B cell (primary cell): Measurements from ENCODE around the gene GFPT1. TPM values are rescaled to one million over a fixed set of nuclear protein-coding genes. Genes with fewer than 3 reads are reported as not detected.

Experiments used
- ATAC-seq: fragments of 200-7000 bp; cut with Tn5 transposase; one replicate; pipeline ENCODE4 v1.10.0; 2021; ENCODE audit warnings: low read depth, mild to moderate bottlenecking, moderate number of reproducible peaks, moderate library complexity
- CTCF ChIA-PET: fragments of 350-600 bp; sonication (Branson Sonifier 250); formaldehyde crosslinking; loops from one replicate; lab custom pipeline; 2021; ENCODE audit warnings: antibody characterized with exemption, inconsistent platforms; lab: Charles Lee
- POLR2A ChIA-PET: fragments of 350-600 bp; sonication (Branson Sonifier 250); formaldehyde crosslinking; loops from one replicate; lab custom pipeline; 2021; ENCODE audit warnings: antibody characterized with exemption; lab: Charles Lee
- DNase-seq: peaks from one replicate; pipeline ENCODE4 v3.0.0; 2013
- H2AFZ ChIP-seq: 2 replicates; pipeline ENCODE4 v1.6.1; 2012; ENCODE audit warnings: mild to moderate bottlenecking, low read depth, low read length; ENCODE audit not compliant: insufficient read depth, poor library complexity, severe bottlenecking
- H3K27ac ChIP-seq, 2 donors: 1 replicate in 1 of 2; 2 replicates in 1 of 2; pipeline ENCODE4 v1.5.1; 2012 to 2013; ENCODE audit warnings: low read length in 2 of 2, mild to moderate bottlenecking in 2 of 2, moderate library complexity in 1 of 2
- H3K27me3 ChIP-seq, 4 experiments: fragments of 200-600 bp in 1 of 4; sonication (generic) in 1 of 4; replicated peaks in 1 of 4; 1 replicate in 2 of 4; 2 replicates in 2 of 4; pipeline versions ENCODE4 v1.6.1 to v1.7.0; 2013 to 2016; ENCODE audit warnings: low read length in 3 of 4, mild to moderate bottlenecking in 2 of 4, mixed read lengths in 1 of 4, moderate library complexity in 1 of 4; ENCODE audit not compliant: insufficient read depth in 4 of 4, control insufficient read depth in 3 of 4; ENCODE audit errors: control extremely low read depth in 1 of 4
- H3K36me3 ChIP-seq, 2 experiments: replicated peaks in 1 of 2; 1 replicate in 1 of 2; 2 replicates in 1 of 2; pipeline versions ENCODE4 v1.6.1 to v1.7.1; 2013; ENCODE audit warnings: low read length in 1 of 2; ENCODE audit not compliant: insufficient read depth in 2 of 2, control insufficient read depth in 1 of 2; ENCODE audit errors: control extremely low read depth in 1 of 2, extremely low read depth in 1 of 2
- H3K4me1 ChIP-seq, 2 donors: fragments of 200-600 bp in 1 of 2; sonication (generic) in 1 of 2; 1 replicate in 1 of 2; 2 replicates in 1 of 2; pipeline versions ENCODE4 v1.5.1 to v1.6.1; 2013 to 2017; ENCODE audit warnings: low read length in 2 of 2; ENCODE audit not compliant: control insufficient read depth in 2 of 2, insufficient read depth in 2 of 2
- H3K4me2 ChIP-seq: replicated peaks from 2 replicates; pipeline ENCODE3; 2012; ENCODE audit warnings: mild to moderate bottlenecking, low read depth, low read length; ENCODE audit not compliant: poor library complexity, severe bottlenecking
- H3K4me3 ChIP-seq, 5 experiments: fragments of 200-600 bp in 1 of 5; sonication (generic) in 1 of 5; 1 replicate in 3 of 5; 2 replicates in 2 of 5; pipeline versions ENCODE4 v1.5.1 to v1.7.0; 2011 to 2016; ENCODE audit warnings: low read length in 4 of 5, mild to moderate bottlenecking in 4 of 5, low read depth in 2 of 5, control low read depth in 1 of 5, moderate library complexity in 1 of 5; ENCODE audit not compliant: insufficient read depth in 1 of 5; ENCODE audit errors: control extremely low read depth in 1 of 5, extremely low read depth in 1 of 5
- H3K79me2 ChIP-seq: fragments of 200-600 bp; sonication (generic); one replicate; pipeline ENCODE4 v1.6.0; 2016; ENCODE audit warnings: low read length; ENCODE audit not compliant: control insufficient read depth, insufficient read depth
- H3K9ac ChIP-seq: fragments of 200-600 bp; sonication (generic); 2 replicates; pipeline ENCODE4 v1.6.1; 2017; ENCODE audit warnings: mild to moderate bottlenecking, low read length, moderate library complexity
- H3K9me3 ChIP-seq, 3 donors: one replicate each; pipeline versions ENCODE4 v1.6.1 to v1.7.1; 2013; ENCODE audit warnings: low read length in 2 of 3; ENCODE audit not compliant: control insufficient read depth in 2 of 3, insufficient read depth in 1 of 3; ENCODE audit errors: control extremely low read depth in 1 of 3
- H4K20me1 ChIP-seq: 2 replicates; pipeline ENCODE4 v1.6.0; 2012; ENCODE audit warnings: mild to moderate bottlenecking, low read length; ENCODE audit not compliant: insufficient read depth, control insufficient read depth, poor library complexity, severe bottlenecking
- H3K27ac Mint-ChIP-seq: one replicate; pipeline ENCODE4 v1.8.0; 2021; ENCODE audit warnings: mixed read lengths
- H3K27me3 Mint-ChIP-seq: one replicate; pipeline ENCODE4 v1.8.0; 2021; ENCODE audit warnings: mixed read lengths
- H3K4me1 Mint-ChIP-seq: one replicate; pipeline ENCODE4 v1.8.0; 2021; ENCODE audit warnings: mixed read lengths
- H3K4me3 Mint-ChIP-seq: one replicate; pipeline ENCODE4 v1.8.0; 2021; ENCODE audit warnings: mixed read lengths
- H3K9me3 Mint-ChIP-seq: one replicate; pipeline ENCODE4 v1.8.0; 2022; ENCODE audit warnings: mixed read lengths; ENCODE audit not compliant: insufficient read depth
- EZH2 ChIP-seq: IDR thresholded peaks from 2 replicates; pipeline ENCODE4 v1.6.1; 2012; ENCODE audit warnings: borderline replicate concordance, low read depth, mild to moderate bottlenecking, moderate library complexity, low read length; ENCODE audit not compliant: insufficient read depth, poor library complexity, severe bottlenecking
- WGBS: methylation state at CpG from one replicate; pipeline ENCODE4 v1.1.5; 2013; ENCODE audit warnings: missing lambda C conversion rate; ENCODE audit not compliant: insufficient coverage; 5-methylcytosine and 5-hydroxymethylcytosine counted together
- intact Hi-C: fragments of 100-400 bp; cut with micrococcal nuclease; formaldehyde crosslinking; loops from one replicate; pipeline ENCODE4 v1.10.0; 2022
- polyA plus RNA-seq: library from polyadenylated mRNA; depleted of rRNA; stranded (reverse); fragments of >200 nt; gene quantifications from 2 replicates; pipeline ENCODE4 v1.2.3, GENCODE V29; 2012
- total RNA-seq, 2 donors: library from RNA; stranded (reverse); fragments of 120-200 nt in 1 of 2; gene quantifications; 1 replicate in 1 of 2; 2 replicates in 1 of 2; pipeline versions ENCODE4 v1.2.3 to v1.2.4, GENCODE V29; 2013 to 2022
- TF ChIP-seq, protein P1 (sequence below): fragments of 200-600 bp; IDR thresholded peaks from one replicate; pipeline ENCODE4 v1.8.0; 2022; ENCODE audit warnings: antibody characterized with exemption, mild to moderate bottlenecking

The GFPT1 gene
- total and polyA plus RNA-seq, 2 donors (not counting 1 experiment from before 2014, with no cell fraction given) = 2.8 to 18.1 TPM

DNA sequence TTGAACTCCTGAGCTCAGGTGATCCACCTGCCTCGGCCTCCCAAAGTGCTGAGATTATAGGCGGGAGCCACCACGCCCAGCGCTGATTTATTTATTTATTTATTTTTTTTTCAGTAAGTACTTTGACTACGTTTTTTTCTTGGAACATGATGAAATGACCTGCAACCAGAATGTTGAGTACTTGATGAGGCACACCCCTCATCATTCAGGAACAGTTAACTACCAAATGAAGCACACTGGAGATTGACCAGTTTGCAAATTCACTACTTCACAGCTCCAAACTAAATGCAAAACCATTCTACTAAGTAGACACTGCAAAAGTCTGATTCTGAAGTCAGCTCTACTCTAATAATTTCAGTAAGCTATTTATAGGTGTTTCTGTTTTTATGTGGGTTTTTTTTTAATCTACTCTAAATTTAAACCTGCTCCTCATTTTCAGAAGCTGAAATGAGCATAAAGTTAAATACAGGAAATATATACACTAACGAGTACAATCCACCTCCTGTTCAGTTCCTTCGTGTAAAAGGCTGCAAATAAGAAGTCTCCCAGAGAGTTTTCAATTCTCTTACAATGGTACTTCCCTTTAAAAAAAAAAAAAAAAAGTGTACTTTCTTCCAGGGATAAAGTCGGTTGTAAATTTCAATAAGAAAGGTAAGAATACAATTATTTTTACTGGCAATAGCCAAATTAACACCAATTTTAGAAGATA lies 1.4 kb downstream of the GFPT1 start:
- ChIA-PET POLR2A (interaction anchor here (1.1 kb wide), 1 partner anchor 51 kb away, joined by 3 read pairs; the partner anchor contains the start of gene NFU1), CTCF (interaction anchor here (0.7 to 1.0 kb wide), 2 partner anchors 15 to 221 kb away, joined by 3 read pairs; no protein-coding TSS in a partner anchor)
- Histone ChIP-seq H4K20me1 (no peaks in the 10 kb centered on the region), H3K4me1 (peaks cover 15 to 16% of the 10 kb centered on the region in 2 donors), H3K79me2 (peaks cover 57% of the 10 kb centered on the region), H3K9ac (no peak overlapping the region), H3K36me3 (no peaks in the 10 kb centered on the region), H2AFZ (peak overlapping the region; percentile 96), H3K27me3 (no peaks in the 10 kb centered on the region), H3K4me3 (peak overlapping the region in 1 of 5 experiments; percentile 90), H3K27ac (no peak overlapping the region), H3K9me3 (no peaks in the 10 kb centered on the region), H3K4me2 (peak overlapping the region; percentile 89)
- no peak for TF ChIP-seq EZH2
- TF ChIP-seq, protein P1, sequence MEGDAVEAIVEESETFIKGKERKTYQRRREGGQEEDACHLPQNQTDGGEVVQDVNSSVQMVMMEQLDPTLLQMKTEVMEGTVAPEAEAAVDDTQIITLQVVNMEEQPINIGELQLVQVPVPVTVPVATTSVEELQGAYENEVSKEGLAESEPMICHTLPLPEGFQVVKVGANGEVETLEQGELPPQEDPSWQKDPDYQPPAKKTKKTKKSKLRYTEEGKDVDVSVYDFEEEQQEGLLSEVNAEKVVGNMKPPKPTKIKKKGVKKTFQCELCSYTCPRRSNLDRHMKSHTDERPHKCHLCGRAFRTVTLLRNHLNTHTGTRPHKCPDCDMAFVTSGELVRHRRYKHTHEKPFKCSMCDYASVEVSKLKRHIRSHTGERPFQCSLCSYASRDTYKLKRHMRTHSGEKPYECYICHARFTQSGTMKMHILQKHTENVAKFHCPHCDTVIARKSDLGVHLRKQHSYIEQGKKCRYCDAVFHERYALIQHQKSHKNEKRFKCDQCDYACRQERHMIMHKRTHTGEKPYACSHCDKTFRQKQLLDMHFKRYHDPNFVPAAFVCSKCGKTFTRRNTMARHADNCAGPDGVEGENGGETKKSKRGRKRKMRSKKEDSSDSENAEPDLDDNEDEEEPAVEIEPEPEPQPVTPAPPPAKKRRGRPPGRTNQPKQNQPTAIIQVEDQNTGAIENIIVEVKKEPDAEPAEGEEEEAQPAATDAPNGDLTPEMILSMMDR = no peak
- Mint-ChIP-seq H3K27me3 (no peaks in the 10 kb centered on the region), H3K4me1 (peaks cover 36% of the 10 kb centered on the region), H3K9me3 (no peaks in the 10 kb centered on the region), H3K4me3 (peak overlapping the region; percentile 90), H3K27ac (no peak overlapping the region)
- 80% methylated on average over 1 of the region's 8 CpGs for whole genome bisulfite sequencing
- no peak for DNase-seq
- intact Hi-C loops = loop anchor here (2.0 to 10.0 kb wide), 5 partner anchors 179 to 918 kb away; partner anchors contain the start of genes APLF, FBXO48 and MXD1
- ATAC-seq = no peak

DNA sequence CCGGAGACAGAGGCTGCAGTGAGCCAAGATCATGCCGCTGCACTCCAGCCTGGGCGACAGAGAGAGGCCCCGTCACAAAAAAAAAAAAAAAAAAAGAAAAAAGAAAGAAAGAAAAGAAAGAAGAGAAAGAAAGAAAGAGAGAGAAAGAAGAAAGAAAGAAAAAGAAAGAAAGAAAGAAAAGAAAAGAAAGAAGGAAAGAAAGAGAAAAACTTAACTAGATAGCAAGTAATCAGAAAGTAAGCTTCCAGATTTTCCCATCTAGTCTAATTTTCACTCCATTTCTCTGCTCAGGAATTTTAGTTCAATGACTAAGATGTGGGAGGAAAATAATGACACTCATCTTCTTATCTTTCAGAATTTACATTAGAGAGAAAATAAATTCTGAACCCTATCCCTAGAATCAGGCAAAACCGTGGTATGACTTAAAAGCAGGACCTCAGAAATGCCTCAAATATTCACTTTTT lies 2.4 kb downstream of the GFPT1 start:
- H3K9ac ChIP-seq = no peak overlapping the region
- Mint-ChIP-seq H3K27ac (no peak overlapping the region), H3K9me3 (no peaks in the 10 kb centered on the region), H3K27me3 (no peaks in the 10 kb centered on the region), H3K4me1 (peaks cover 39% of the 10 kb centered on the region), H3K4me3 (no peak overlapping the region)
- POLR2A ChIA-PET = no interaction called here
- CTCF ChIA-PET = interaction anchor here (0.7 kb wide), 1 partner anchor 220 kb away, joined by 3 read pairs; no protein-coding TSS in a partner anchor
- TF ChIP-seq EZH2 = no peak
- TF ChIP-seq, protein P1 = no peak
- intact Hi-C loops = loop anchor here (5.0 to 10.0 kb wide), 3 partner anchors 180 to 917 kb away; partner anchors contain the start of genes APLF and FBXO48
- no peaks in the 10 kb centered on the region for H3K9me3 ChIP-seq
- H3K79me2 ChIP-seq = peaks cover 66% of the 10 kb centered on the region
- H3K4me2 ChIP-seq = no peak overlapping the region
- H4K20me1 ChIP-seq = no peaks in the 10 kb centered on the region
- no peak overlapping the region for H3K4me3 ChIP-seq
- no peaks in the 10 kb centered on the region for H3K36me3 ChIP-seq
- H2AFZ ChIP-seq = no peak overlapping the region
- H3K27ac ChIP-seq = no peak overlapping the region
- ATAC-seq = no peak
- DNase-seq = no peak
- no peaks in the 10 kb centered on the region for H3K27me3 ChIP-seq
- peaks cover 15 to 16% of the 10 kb centered on the region in 2 donors for H3K4me1 ChIP-seq
- WGBS = 100% methylated on average over 3 of the region's 5 CpGs
